OCI-LY3 (cell line): Measurements from ENCODE around the gene SCN1B.

Experiments used
- CTCF ChIP-seq: fragments of 200-600, 300-600 bp; sonication (generic); IDR thresholded peaks from 2 replicates; pipeline ENCODE4 v1.5.1; 2014; ENCODE audit warnings: antibody characterized with exemption, low read length, low read depth
- EZH2phosphoT487 ChIP-seq: fragments of 200-600 bp; shearing (Covaris generic); IDR thresholded peaks from 2 replicates; pipeline ENCODE4 v1.6.1; 2018; ENCODE audit warnings: antibody characterized with exemption, mixed run types, low read depth

DNA sequence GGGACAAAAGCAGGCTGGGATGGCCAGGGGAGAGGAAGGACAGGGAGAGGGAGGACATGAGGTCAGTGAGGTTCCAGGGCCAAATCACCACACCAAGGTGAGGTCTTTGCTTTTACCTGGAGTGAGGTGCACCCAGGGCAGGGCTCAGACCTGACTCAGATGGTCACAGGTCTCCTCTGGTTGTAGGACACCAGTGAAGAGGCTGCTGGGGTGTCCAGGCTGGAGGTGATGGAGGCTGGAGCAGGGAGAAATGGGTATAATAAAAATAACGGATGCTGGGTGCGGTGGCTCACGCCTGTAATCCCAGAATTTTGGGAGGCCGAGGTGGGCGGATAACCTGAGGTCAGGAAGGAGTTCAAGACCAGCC is 23.3 kb upstream of the SCN1B start:
- TF ChIP-seq CTCF (no peak), EZH2phosphoT487 (no peak)
